GM19035 (cell line): ENCODE data around the gene SWI5.

Experiments
- ATAC-seq: cut with Tn5 transposase; IDR thresholded peaks from one replicate; pipeline ENCODE4 v1.9.1; 2021; ENCODE audit not compliant: unreplicated experiment

SWI5 gene

GRCh38 chr9:128251732-128252100 is 24.4 kb upstream of the SWI5 start:
- ATAC-seq = no peak

DNA sequence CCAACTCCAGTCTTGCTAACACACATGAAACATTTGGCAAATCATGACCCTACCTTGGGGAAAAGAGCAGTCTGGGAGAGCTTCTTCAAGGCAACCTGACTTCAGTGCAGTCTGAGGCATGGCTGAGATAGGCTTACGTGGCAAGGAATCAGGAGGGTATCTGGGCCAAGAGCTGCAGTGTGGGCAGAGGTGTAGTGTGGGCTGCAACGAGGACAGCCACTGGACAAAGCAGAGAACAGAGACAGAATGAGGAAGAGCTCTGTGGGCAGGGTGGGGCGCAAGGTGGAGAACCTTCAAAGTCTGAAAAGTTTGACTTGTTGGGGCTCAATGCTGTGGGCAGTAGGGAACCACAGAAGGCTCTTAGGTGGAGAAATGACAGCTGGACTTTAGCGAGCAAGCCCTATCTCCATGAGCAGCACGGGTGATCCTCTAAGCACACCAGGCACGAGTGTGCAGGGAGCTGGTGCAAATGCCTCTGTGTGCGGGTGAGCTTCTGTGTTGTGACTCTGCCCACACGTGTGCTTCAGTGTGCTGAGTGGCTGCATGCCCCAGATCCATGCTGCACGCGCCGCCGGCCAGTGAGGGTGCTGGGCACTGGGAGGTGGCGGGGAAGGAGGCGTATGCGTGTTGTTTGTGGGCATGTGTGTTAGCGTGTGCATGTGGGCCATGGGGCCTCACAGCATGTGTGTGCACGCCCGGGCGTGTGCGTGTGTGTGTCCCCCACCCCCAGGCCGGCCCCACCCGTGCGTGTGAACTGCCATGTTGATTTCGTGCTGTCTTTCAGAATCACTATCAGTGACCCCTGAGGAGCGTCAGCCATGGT is 23.5 kb upstream of the SWI5 start:
- ATAC-seq = no peak

DNA sequence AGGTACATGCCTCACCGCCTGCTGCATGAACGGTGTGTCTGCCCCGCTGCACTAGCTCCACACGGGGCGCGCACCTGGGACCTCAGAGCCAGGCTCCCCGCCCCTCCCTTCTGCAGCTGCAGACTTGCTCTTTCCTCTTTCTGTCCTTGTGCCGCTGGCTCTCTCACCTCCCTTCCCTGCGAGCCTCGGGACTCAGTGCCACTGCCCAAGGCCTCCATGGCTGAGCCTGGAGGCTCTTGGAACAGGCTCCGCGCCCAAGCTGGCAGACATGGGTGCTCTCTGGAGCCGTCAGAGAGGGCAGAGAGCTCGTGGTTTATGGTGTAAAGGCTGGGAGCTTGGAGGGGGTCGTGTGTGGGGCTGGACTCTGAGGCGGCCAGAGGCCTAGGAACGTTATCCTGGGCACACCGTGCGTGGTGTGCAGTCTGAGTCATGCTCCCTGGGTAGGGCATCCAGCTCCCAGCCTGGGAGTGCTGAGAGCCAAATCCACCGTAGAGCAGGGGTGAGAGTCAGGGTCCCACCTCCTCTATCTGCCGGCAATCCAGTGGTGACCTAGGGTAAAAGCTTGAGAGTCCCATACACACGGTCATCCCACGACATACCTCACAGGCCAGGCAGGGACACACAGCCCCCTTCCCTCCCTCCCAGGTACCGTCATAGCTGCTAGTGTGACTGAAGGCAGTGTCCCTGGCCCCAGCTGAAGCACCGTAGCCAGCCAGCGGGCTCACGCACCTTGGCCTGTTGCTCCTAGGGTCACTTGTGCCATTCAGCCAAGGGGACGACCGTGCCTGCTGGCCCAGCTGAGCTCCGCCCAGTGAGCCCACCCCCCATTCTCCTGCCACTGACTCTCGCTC is 22.7 kb upstream of the SWI5 start:
- no peak for ATAC-seq

- no peak for ATAC-seq
Measured at GRCh38 chr9:128253991-128254346, 22.1 kb upstream of the SWI5 start.

- ATAC-seq = no peak
Measured at GRCh38 chr9:128254362-128254761, 21.7 kb upstream of the SWI5 start.

DNA sequence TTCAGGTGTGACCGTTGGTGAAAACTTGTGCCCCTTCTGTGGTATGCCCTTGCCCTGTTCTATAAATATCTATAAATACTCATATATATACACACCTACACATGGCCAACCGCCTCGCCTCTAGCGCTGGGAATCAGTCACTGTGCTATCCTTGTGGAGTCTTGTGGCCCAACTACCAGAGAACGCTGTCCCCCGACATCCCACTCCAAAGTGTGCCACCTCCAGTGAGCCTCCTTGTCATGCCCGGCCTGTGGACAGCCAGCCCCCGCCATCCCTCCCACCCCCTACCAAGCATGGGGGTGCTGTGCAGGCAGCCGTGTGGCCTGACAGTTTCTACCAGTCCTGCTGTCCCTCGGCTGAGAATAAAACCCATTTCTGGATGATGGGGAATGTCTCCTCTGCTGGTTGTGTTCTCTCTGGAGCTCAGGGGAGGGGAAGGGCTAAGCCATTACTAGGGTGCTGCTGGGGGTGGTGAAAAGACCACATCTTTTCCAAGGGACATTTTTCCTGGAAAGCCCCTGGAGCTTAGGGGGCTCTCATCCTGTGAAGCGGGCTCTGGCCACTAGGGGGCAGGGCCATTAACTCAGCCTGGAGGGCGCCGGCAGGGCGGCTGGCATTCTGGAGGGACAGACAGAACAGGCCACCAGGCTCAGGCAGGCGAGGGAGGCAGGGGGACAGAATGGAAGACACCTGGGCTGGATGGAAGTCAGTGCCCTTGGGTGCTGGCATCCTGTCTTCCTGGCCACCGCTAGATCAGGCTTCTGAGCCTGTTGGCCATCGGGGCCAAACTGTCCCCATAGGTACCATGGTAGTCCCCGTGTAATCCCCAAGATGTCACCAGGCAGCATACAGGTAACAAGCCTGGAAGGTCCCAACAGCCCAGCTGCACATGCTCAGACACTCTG is 21.0 kb upstream of the SWI5 start:
- no peak for ATAC-seq

GRCh38 chr9:128257086-128257825 is 18.8 kb upstream of the SWI5 start:
- no peak for ATAC-seq

GRCh38 chr9:128257907-128258306 is 18.2 kb upstream of the SWI5 start:
- ATAC-seq = no peak

DNA sequence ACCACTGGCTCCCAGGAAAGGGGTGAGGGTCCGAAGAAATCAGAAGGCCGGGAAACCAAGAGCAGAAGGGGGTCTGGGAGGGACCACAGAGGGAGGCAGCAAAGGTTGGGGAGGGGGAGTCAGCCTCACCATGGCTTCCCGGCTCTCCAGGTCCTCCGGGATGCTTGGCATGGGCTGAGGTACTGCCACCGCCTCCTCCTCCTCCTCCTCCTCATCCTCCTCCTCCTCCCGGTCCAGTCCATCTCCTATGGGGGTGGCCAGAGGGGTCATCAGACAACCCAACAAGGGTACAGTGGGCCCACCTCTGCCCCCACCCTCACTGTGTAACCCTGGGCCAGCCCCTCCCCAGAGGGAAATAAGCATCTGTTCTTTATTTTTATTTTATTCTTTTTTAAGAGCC is 17.8 kb upstream of the SWI5 start:
- no peak for ATAC-seq

DNA sequence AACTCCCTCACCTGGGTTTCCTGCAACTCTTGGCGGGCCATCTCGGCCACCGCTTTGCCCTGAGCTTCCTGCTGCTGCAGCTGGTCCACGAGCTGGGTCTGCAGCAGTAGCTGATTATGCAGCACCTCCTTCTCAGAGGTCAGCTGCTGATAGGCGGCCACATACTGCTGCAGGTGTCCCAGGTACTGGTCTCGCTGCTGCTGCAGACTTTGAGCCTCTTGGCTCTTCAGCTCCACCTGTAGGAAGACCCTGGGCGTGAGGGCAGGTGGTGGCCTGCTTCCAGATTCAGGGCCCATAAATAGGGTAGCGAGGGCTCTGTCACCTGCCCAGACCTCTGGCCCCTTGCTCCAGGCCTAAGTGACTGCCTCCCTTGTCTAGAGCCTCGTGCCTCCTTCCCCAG is 16.9 kb upstream of the SWI5 start:
- no peak for ATAC-seq

DNA sequence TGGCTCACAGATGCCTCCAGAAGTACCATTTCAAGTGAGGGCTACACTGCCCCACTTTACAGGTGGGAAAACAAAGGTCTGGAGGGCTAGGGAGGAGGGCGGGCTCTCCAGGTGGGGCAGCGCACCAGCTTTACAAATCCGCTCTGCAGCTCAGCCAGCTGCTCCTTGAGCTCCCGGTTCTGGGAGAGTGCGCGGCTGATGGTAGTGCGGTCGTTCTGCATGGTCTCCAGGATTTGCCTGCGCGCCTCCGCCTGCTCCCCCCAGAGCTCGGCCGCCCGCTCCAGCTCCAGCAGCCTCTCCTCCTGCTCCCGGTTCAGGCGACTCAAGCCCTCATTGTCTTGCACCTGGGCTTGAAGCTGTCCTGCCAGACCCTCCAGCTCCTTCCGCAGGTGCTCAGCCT is 15.7 kb upstream of the SWI5 start:
- ATAC-seq = no peak

GRCh38 chr9:128262687-128263086 is 13.4 kb upstream of the SWI5 start:
- no peak for ATAC-seq

DNA sequence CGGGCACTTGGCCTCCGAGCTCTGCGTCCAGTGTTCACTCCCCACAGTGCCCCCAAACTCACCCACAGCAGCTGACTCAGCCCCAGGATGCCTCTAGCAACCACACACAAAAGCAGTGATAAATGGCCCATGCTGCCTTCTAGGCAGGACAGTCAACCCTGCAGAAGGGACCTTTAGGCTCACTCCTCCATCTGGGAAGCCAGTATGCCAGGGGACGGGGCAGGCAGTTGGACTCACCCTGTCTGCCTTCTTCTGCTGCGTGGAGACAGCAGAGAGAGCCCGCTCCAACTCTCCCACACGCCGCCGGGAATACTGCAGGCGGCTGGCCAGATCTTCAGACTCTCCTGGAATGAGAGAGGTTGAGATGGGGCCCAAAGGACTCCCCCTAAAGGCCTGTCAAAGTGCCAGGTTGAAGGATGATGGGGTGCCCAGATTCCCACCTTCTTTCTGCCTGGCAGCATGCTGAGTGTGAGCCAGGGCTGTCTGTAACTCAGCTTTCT is 10.7 kb upstream of the SWI5 start:
- no peak for ATAC-seq

- ATAC-seq = no peak
Measured at GRCh38 chr9:128266868-128267590, 9.0 kb upstream of the SWI5 start.

DNA sequence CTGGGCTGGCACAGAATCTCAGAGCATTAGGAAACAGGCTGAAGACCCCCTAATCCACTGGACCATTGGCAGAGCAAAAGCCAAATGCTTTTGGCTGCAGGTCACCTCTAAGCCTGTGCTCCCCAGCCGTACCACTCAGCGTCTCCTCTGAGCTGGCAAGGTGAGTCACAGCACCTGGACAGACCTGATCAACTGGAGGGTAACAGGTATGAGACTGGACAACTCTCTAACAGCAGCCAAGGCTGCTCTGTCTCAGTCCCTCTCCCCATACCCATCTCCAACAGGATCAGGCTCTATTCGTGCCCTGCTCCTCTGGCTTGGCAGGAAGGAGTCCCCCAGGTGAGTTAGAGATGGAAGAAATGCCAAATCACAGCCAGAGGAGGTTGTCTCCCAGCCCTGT is 5.0 kb upstream of the SWI5 start:
- no peak for ATAC-seq

GRCh38 chr9:128271512-128271911 is 4.6 kb upstream of the SWI5 start:
- ATAC-seq = no peak

GRCh38 chr9:128274245-128274644 is 1.8 kb upstream of the SWI5 start:
- no peak for ATAC-seq

DNA sequence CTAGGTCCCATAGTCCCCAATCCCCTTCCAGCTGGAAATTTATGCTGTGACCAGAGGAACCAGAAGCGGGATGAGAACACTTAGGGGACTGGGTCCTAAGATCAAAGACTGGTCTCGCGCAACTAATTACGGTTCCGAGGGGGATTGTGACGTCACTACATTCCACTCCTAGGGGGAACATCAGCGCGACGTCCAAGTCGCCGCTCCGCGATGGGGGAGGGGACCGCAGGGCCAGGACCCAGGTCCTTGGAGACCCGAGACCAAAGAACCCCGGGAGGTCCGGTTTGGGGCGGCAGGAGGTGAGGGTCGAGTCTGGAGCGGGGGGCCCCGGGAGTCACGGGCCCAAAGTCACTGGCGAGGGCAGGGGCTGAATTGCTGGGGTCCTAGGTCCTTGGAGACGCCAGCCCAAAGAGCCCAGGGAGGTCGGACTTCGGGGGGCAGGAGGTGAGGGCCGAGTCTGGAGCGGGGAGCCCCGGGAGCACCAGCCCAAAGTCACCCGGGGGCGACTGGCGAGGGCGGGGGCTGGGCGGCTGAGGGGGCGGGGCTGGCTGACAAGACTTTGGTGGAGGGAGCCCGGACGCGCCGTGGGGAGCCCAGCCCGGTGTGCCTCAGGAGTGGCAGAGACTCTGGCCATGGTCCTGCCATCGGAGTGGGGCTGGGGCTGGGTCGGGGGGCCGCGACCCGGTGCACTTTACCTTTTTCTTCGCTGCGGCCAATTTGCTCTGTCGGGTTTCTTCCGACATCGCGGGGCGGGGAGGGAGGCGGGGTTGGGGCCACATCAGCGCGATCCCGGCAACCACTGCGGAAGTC is 673 bp upstream of the SWI5 start, which contains the start of gene GOLGA2:
GOLGA2 (minus strand) TSS at position 810 of the 810 bp plus-strand sequence; CDS start at position 779, 31 bp downstream.
- ATAC-seq = peak; percentile 58
